PC-3 (cell line): Measurements from ENCODE around the gene IL9. TPM values are rescaled to one million over a fixed set of nuclear protein-coding genes. Genes with fewer than 3 reads are reported as not detected.
A peak's percentile ranks its signal among the peaks of the same experiment; 100 is the strongest.

Experiments used
- ATAC-seq: fragments of 200-7000 bp; cut with Tn5 transposase; 2 replicates; pipeline ENCODE4 v1.9.1; 2020; ENCODE audit warnings: mild to moderate bottlenecking, moderate library complexity
- BruUV-seq: library from RNA; stranded (reverse); fragments of 400-500 nt; replicated peaks from 2 replicates; lab custom pipeline; 2021; lab: Mats Ljungman, UMichigan
- CTCF ChIA-PET: fragments of 300-600 bp; sonication (Branson Sonifier 250); formaldehyde crosslinking; loops from one replicate; lab custom pipeline; 2022; ENCODE audit warnings: antibody characterized with exemption; lab: Charles Lee
- POLR2A ChIA-PET: fragments of 300-600 bp; sonication (Branson Sonifier 250); formaldehyde crosslinking; loops from one replicate; lab custom pipeline; 2022; ENCODE audit warnings: antibody characterized with exemption; ENCODE audit not compliant: unreplicated experiment; lab: Charles Lee
- DNase-seq: peaks from one replicate; pipeline ENCODE4 v3.0.0-alpha.2; 2015
- H2AFZ ChIP-seq: fragments of 300-600 bp; sonication (generic); 2 replicates; pipeline ENCODE4 v1.6.0; 2016; ENCODE audit warnings: antibody characterized with exemption, low read length
- H3F3A ChIP-seq: fragments of 300-600 bp; sonication (generic); one replicate; pipeline ENCODE4 v1.6.0; 2017; ENCODE audit warnings: antibody characterized with exemption, low read length, control low read depth, mild to moderate bottlenecking; ENCODE audit not compliant: unreplicated experiment
- H3K27ac ChIP-seq: fragments of 300-600 bp; sonication (generic); 2 replicates; pipeline ENCODE4 v1.5.1; 2016; ENCODE audit warnings: mild to moderate bottlenecking, low read length
- H3K27me3 ChIP-seq: fragments of 300-600 bp; sonication (generic); 2 replicates; pipeline ENCODE4 v1.6.1; 2016; ENCODE audit warnings: low read length, mixed read lengths
- H3K36me3 ChIP-seq: fragments of 300-600 bp; sonication (generic); 2 replicates; pipeline ENCODE4 v1.6.1; 2016; ENCODE audit warnings: low read depth, mixed run types, low read length, mixed read lengths
- H3K4me1 ChIP-seq: fragments of 300-600 bp; sonication (generic); 2 replicates; pipeline ENCODE4 v1.5.1; 2016; ENCODE audit warnings: low read length; ENCODE audit not compliant: insufficient read depth
- H3K4me2 ChIP-seq: fragments of 300-600 bp; sonication (generic); 2 replicates; pipeline ENCODE4 v1.6.0; 2016; ENCODE audit warnings: low read length
- H3K4me3 ChIP-seq: fragments of 300-600 bp; sonication (generic); 2 replicates; pipeline ENCODE4 v1.5.1; 2016; ENCODE audit warnings: mild to moderate bottlenecking, low read length, mixed read lengths
- H3K79me2 ChIP-seq: fragments of 300-600 bp; sonication (generic); 2 replicates; pipeline ENCODE4 v1.6.1; 2017; ENCODE audit warnings: low read length, mixed read lengths
- H3K9ac ChIP-seq: fragments of 300-600 bp; sonication (generic); 2 replicates; pipeline ENCODE4 v1.6.0; 2016; ENCODE audit warnings: mild to moderate bottlenecking, low read length
- H3K9me2 ChIP-seq: fragments of 300-600 bp; sonication (generic); replicated peaks from 2 replicates; pipeline ENCODE4 v1.6.1; 2016; ENCODE audit warnings: mixed run types, low read length, mixed read lengths
- H3K9me3 ChIP-seq: fragments of 300-600 bp; sonication (generic); 2 replicates; pipeline ENCODE4 v1.6.1; 2016; ENCODE audit warnings: low read length, mixed read lengths
- H4K20me1 ChIP-seq: fragments of 300-600 bp; sonication (generic); 2 replicates; pipeline ENCODE4 v1.6.1; 2016; ENCODE audit warnings: low read length, mixed read lengths
- EZH2 ChIP-seq: fragments of 300-600 bp; sonication (generic); IDR thresholded peaks from one replicate; pipeline ENCODE4 v1.6.1; 2017; ENCODE audit warnings: antibody characterized with exemption, mild to moderate bottlenecking, low read length; ENCODE audit not compliant: unreplicated experiment
- EZH2phosphoT487 ChIP-seq: fragments of 300-600 bp; sonication (generic); IDR thresholded peaks from 2 replicates; pipeline ENCODE4 v1.6.1; 2018; ENCODE audit warnings: mild to moderate bottlenecking, antibody characterized with exemption, low read length, borderline replicate concordance
- intact Hi-C: fragments of 100-400 bp; cut with micrococcal nuclease; formaldehyde crosslinking; loops from 2 replicates; pipeline ENCODE4 v1.9.0; 2023
- total RNA-seq: library from RNA; depleted of rRNA; stranded (reverse); fragments of >200 nt; gene quantifications from 2 replicates; pipeline ENCODE4 v1.2.3, GENCODE V29; 2014
- TF ChIP-seq, protein P1 (sequence below): fragments of 300-600 bp; sonication (generic); conservative IDR thresholded peaks from 2 replicates; pipeline ENCODE4 v1.5.1; 2017; ENCODE audit warnings: antibody characterized with exemption, low read depth, mild to moderate bottlenecking, low read length

Gene IL9
- total RNA-seq, 1 experiment from 2014 or later: not detected

DNA sequence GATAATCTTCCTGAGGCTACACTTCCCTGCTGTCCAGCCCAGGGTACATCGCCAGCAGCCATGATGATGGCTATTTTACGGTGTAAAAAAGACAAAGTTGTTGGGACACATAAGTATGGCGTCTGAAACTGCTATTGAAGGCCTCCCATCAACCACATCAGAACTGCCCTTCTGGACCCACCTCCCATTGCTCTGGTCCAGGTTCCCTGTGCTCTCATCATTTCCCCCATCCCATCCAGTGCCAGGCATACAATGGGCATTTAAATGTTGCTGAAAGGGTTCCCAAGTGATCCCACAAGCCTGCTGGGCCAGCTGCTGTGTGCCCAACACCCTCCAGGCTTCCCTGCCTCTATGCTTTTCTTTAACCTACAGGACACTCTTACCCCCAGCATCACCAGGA, 10.6 kb downstream of the IL9 start:
- H3F3A ChIP-seq: no peaks in the 10 kb centered on the region
- no peaks in the 10 kb centered on the region for H3K27me3 ChIP-seq
- H3K4me3 ChIP-seq: no peak overlapping the region
- ATAC-seq (no peak), DNase-seq (no peak)
- intact Hi-C loops: no loop called here
- POLR2A ChIA-PET: no interaction called here
- no peak overlapping the region for H3K9ac ChIP-seq
- no peaks in the 10 kb centered on the region for H3K9me3 ChIP-seq
- BruUV-seq: no TSS peak
- H3K4me1 ChIP-seq: peaks cover 15% of the 10 kb centered on the region
- no peak overlapping the region for H3K27ac ChIP-seq
- no peaks in the 10 kb centered on the region for H3K9me2 ChIP-seq
- H4K20me1 ChIP-seq: no peaks in the 10 kb centered on the region
- no peak overlapping the region for H3K4me2 ChIP-seq
- CTCF ChIA-PET: no interaction called here
- no peak overlapping the region for H2AFZ ChIP-seq
- no peaks in the 10 kb centered on the region for H3K36me3 ChIP-seq
- no peaks in the 10 kb centered on the region for H3K79me2 ChIP-seq
- TF ChIP-seq EZH2 (no peak), EZH2phosphoT487 (no peak)
- TF ChIP-seq, protein P1, sequence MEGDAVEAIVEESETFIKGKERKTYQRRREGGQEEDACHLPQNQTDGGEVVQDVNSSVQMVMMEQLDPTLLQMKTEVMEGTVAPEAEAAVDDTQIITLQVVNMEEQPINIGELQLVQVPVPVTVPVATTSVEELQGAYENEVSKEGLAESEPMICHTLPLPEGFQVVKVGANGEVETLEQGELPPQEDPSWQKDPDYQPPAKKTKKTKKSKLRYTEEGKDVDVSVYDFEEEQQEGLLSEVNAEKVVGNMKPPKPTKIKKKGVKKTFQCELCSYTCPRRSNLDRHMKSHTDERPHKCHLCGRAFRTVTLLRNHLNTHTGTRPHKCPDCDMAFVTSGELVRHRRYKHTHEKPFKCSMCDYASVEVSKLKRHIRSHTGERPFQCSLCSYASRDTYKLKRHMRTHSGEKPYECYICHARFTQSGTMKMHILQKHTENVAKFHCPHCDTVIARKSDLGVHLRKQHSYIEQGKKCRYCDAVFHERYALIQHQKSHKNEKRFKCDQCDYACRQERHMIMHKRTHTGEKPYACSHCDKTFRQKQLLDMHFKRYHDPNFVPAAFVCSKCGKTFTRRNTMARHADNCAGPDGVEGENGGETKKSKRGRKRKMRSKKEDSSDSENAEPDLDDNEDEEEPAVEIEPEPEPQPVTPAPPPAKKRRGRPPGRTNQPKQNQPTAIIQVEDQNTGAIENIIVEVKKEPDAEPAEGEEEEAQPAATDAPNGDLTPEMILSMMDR: no peak

GRCh38 chr5:135883441-135883840, 12.2 kb downstream of the IL9 start:
- H3K36me3 ChIP-seq: no peaks in the 10 kb centered on the region
- no peaks in the 10 kb centered on the region for H3K9me3 ChIP-seq
- CTCF ChIA-PET: no interaction called here
- H3K4me3 ChIP-seq: no peak overlapping the region
- H3K9me2 ChIP-seq: no peaks in the 10 kb centered on the region
- ATAC-seq (no peak), DNase-seq (no peak)
- intact Hi-C loops: no loop called here
- TF ChIP-seq EZH2 (no peak), EZH2phosphoT487 (no peak)
- TF ChIP-seq, protein P1: peak; percentile 36
- H3K27ac ChIP-seq: no peak overlapping the region
- no peaks in the 10 kb centered on the region for H4K20me1 ChIP-seq
- no peak overlapping the region for H2AFZ ChIP-seq
- no peak overlapping the region for H3K4me2 ChIP-seq
- POLR2A ChIA-PET: no interaction called here
- H3K4me1 ChIP-seq: peaks cover 15% of the 10 kb centered on the region
- H3K9ac ChIP-seq: no peak overlapping the region
- H3F3A ChIP-seq: no peaks in the 10 kb centered on the region
- no peaks in the 10 kb centered on the region for H3K27me3 ChIP-seq
- no TSS peak for BruUV-seq
- H3K79me2 ChIP-seq: no peaks in the 10 kb centered on the region

- DNase-seq (no peak), ATAC-seq (no peak)
- H3K4me1 ChIP-seq: peaks cover 15% of the 10 kb centered on the region
- no peaks in the 10 kb centered on the region for H4K20me1 ChIP-seq
- BruUV-seq: no TSS peak
- no peak overlapping the region for H3K27ac ChIP-seq
- no peak overlapping the region for H3K4me3 ChIP-seq
- H3K9me2 ChIP-seq: no peaks in the 10 kb centered on the region
- H3K79me2 ChIP-seq: no peaks in the 10 kb centered on the region
- TF ChIP-seq, protein P1: no peak
- TF ChIP-seq EZH2 (no peak), EZH2phosphoT487 (no peak)
- ChIA-PET CTCF (no interaction called here), POLR2A (no interaction called here)
- H3K36me3 ChIP-seq: no peaks in the 10 kb centered on the region
- H3K27me3 ChIP-seq: no peaks in the 10 kb centered on the region
- H2AFZ ChIP-seq: no peak overlapping the region
- no peaks in the 10 kb centered on the region for H3F3A ChIP-seq
- no peak overlapping the region for H3K9ac ChIP-seq
- no peaks in the 10 kb centered on the region for H3K9me3 ChIP-seq
- no peak overlapping the region for H3K4me2 ChIP-seq
- intact Hi-C loops: no loop called here
Observed at GRCh38 chr5:135883026-135883425, 12.6 kb downstream of the IL9 start.
